ENCODE results near the gene ST8SIA3. TPM values are rescaled to one million over a fixed set of nuclear protein-coding genes. Genes with fewer than 3 reads are reported as not detected.

Gene ST8SIA3, protein sequence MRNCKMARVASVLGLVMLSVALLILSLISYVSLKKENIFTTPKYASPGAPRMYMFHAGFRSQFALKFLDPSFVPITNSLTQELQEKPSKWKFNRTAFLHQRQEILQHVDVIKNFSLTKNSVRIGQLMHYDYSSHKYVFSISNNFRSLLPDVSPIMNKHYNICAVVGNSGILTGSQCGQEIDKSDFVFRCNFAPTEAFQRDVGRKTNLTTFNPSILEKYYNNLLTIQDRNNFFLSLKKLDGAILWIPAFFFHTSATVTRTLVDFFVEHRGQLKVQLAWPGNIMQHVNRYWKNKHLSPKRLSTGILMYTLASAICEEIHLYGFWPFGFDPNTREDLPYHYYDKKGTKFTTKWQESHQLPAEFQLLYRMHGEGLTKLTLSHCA
- total RNA-seq = not detected
- polyA plus RNA-seq = not detected
- long read RNA-seq, donor 1 = 0 reads
- long read RNA-seq, donor 2 = 0 reads
- long read RNA-seq, donor 3 = 0 reads

DNA sequence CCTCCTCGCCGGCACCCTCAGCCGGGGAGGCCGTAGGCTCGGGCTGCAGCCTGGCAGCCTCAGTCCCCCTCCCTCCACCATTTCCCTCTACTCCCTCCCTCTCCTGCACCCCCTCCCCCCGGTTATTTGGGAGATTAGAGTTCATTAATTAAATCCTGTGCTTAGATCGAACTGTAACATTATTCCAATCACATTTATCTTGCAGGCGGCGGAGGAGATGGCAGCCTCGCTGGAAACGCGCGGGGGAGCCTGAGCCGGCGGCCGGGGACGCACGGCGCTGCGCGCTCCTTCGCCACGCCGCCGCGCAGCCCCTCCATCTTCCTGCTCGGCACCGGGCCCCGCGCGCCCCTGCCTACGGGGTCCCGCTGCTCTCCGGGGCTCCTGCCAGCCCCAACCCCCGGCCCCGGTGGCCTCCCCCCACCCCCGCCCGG, at the start of gene ST8SIA3:
ST8SIA3 (plus strand) TSS at position 287 of the 431 bp plus-strand sequence. CDS start 290 bp downstream, outside the sequence.
- Histone ChIP-seq H3K4me3 (no peak within 1 kb of the TSS), H3K27me3 (peaks cover 7 to 89% (median 74%) of the 10 kb centered on the region in 7 donors), H3K27ac (no peak within 1 kb of the TSS), H3K9me3 (no peaks in the 10 kb centered on the region), H3K4me1 (peaks cover 0 to 13% (median 0%) of the 10 kb centered on the region in 9 donors), H3K36me3 (no peaks in the 10 kb centered on the region)
- DNase-seq = no peak
- intact Hi-C loops (cut with DNase I) = no loop called here
- ATAC-seq = no peak
- WGBS, 2 donors = 1 to 2% methylated on average over 36 to 38 of the region's 38 CpGs
- TF ChIP-seq CTCF (IDR thresholded peaks at IDR 0.05) = no peak

GRCh38 chr18:57311472-57311871, 40.9 kb upstream of the ST8SIA3 start:
- Histone ChIP-seq H3K36me3 (no peaks in the 10 kb centered on the region), H3K27ac (no peak overlapping the region), H3K4me3 (no peak overlapping the region), H3K4me1 (no peaks in the 10 kb centered on the region), H3K9me3 (peaks cover 0 to 1% (median 0%) of the 10 kb centered on the region in 11 donors), H3K27me3 (no peaks in the 10 kb centered on the region)
- ATAC-seq = no peak
- intact Hi-C loops (cut with DNase I) = no loop called here
- no peak for DNase-seq
- 81 to 84% methylated on average over 4 of the region's 4 CpGs for WGBS, 2 donors
- TF ChIP-seq CTCF (IDR thresholded peaks at IDR 0.05) = no peak

- WGBS, 2 donors = 69 to 70% methylated on average over 3 of the region's 3 CpGs
- TF ChIP-seq CTCF (IDR thresholded peaks at IDR 0.05) = no peak
Measured at GRCh38 chr18:57312346-57313144, 39.8 kb upstream of the ST8SIA3 start.

DNA sequence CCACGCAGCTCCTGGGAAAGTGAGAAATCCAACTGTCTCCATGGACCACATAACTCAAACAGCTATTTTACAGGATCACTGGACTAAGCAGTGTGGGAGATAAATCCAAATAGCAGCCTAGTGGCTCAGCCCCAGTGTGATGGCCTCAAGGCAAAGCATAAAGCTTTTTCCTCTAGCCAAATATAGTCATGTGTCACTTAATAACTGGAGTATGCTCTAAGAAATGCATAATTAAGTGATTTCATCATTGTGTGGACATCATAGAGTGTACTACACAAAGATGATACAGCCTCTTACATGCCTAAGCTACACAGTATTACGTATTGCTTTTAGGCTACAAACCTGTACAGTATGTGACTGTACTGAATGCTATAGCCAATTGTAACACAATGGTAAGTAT, 31.8 kb upstream of the ST8SIA3 start:
- no peak for TF ChIP-seq CTCF (IDR thresholded peaks at IDR 0.05)
- 67 to 72% methylated on average over 2 of the region's 2 CpGs for WGBS, 2 donors
- intact Hi-C loops (cut with DNase I) = no loop called here
- Histone ChIP-seq H3K4me3 (no peak overlapping the region), H3K36me3 (no peaks in the 10 kb centered on the region), H3K4me1 (no peaks in the 10 kb centered on the region), H3K27me3 (peaks cover 0 to 18% (median 0%) of the 10 kb centered on the region in 7 donors), H3K9me3 (peaks cover 0 to 9% (median 0%) of the 10 kb centered on the region in 11 donors), H3K27ac (no peak overlapping the region)
- ATAC-seq = no peak
- no peak for DNase-seq

More at GRCh38 chr18:57312346-57313144, 39.8 kb upstream of the ST8SIA3 start:
- Histone ChIP-seq H3K27me3 (no peaks in the 10 kb centered on the region), H3K9me3 (peaks cover 0 to 9% (median 0%) of the 10 kb centered on the region in 11 donors), H3K4me3 (no peak overlapping the region), H3K36me3 (no peaks in the 10 kb centered on the region), H3K4me1 (no peaks in the 10 kb centered on the region), H3K27ac (no peak overlapping the region)
- intact Hi-C loops (cut with DNase I) = no loop called here
- DNase-seq (no peak), ATAC-seq (no peak)

Measured in heart right ventricle (tissue), 16 donors.